ENCODE measurements around the gene GJC1. TPM values are rescaled to one million over a fixed set of nuclear protein-coding genes. Genes with fewer than 3 reads are reported as not detected.

Gene GJC1
- total RNA-seq, 6 experiments from 2014 or later, result 47.3 to 71.3 (median 59.3) TPM

GRCh38 chr17:44850612-44851011 is 20.5 kb upstream of the GJC1 start:
- no peaks in the 10 kb centered on the region for H3K9me3 Mint-ChIP-seq
- DNase-seq, result no peak
- no peaks in the 10 kb centered on the region for H3K4me1 Mint-ChIP-seq (ENCODE audit: low read depth)
- H3K36me3 Mint-ChIP-seq (ENCODE audit: low read depth), result peaks cover 39% of the 10 kb centered on the region
- H3K27me3 Mint-ChIP-seq (ENCODE audit: insufficient read depth), result peaks cover 4% of the 10 kb centered on the region
- no peak overlapping the region for H3K4me3 Mint-ChIP-seq
- TF ChIP-seq CTCF (IDR thresholded peaks at IDR 0.05), result no peak
- H3K27ac Mint-ChIP-seq, result no peak overlapping the region

DNA sequence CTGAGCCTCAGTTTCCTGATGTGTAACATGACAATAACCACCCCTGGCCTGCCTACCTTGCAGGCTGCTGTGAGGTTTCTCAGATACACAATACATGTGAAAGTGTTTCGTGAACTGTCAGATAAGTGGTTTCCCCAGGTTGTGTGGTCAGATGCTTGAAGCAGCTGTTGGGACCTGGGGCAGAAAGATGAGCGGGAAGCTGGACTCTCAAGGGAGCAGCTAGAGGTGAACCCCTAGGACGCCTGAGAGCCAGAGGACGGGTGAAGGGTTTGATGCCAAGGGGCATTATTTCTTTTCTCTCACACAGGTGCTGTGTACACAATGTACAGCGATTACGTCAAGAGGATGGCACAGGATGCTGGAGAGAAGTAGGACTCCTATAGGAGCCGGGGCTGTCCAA is 19.9 kb upstream of the GJC1 start:
- H3K36me3 Mint-ChIP-seq (ENCODE audit: low read depth), result peaks cover 39% of the 10 kb centered on the region
- no peak overlapping the region for H3K4me3 Mint-ChIP-seq
- no peaks in the 10 kb centered on the region for H3K4me1 Mint-ChIP-seq (ENCODE audit: low read depth)
- no peak for DNase-seq
- H3K9me3 Mint-ChIP-seq, result no peaks in the 10 kb centered on the region
- peaks cover 4% of the 10 kb centered on the region for H3K27me3 Mint-ChIP-seq (ENCODE audit: insufficient read depth)
- H3K27ac Mint-ChIP-seq, result no peak overlapping the region; the same call in 1 of the 2 replicates
- no peak for TF ChIP-seq CTCF (IDR thresholded peaks at IDR 0.05)

DNA sequence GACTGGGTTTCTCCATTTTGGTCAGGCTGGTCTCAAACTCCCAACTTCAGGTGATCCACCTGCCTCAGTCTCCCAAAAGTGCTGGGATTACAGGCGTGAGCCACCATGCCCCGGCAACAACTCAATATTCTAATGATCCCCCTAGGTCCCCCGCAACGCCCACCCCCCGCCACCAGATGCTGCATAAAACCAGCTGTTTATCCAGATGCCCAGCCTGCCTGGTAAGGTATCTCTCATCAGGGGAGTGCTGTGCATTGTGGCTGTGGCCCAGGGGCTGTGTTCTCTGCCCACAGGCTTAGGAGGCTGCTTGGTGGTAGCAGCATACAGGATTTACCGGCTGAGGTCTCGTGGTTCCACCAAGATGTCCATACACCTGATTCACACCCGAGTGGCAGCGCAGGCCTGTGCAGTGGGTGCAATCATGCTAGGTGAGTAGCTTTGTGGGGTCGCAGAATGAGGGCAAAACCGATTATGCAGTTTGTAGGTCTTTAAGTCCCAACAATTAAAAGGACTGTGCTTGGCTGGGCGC is 18.9 kb upstream of the GJC1 start:
- DNase-seq, result no peak
- Mint-ChIP-seq H3K4me3 (no peak overlapping the region), H3K9me3 (no peaks in the 10 kb centered on the region), H3K27ac (no peak overlapping the region), H3K4me1 (ENCODE audit: low read depth) (peaks cover 9% of the 10 kb centered on the region), H3K36me3 (ENCODE audit: low read depth) (peaks cover 29% of the 10 kb centered on the region), H3K27me3 (ENCODE audit: insufficient read depth) (peaks cover 4% of the 10 kb centered on the region)
- TF ChIP-seq CTCF (IDR thresholded peaks at IDR 0.05), result no peak

DNA sequence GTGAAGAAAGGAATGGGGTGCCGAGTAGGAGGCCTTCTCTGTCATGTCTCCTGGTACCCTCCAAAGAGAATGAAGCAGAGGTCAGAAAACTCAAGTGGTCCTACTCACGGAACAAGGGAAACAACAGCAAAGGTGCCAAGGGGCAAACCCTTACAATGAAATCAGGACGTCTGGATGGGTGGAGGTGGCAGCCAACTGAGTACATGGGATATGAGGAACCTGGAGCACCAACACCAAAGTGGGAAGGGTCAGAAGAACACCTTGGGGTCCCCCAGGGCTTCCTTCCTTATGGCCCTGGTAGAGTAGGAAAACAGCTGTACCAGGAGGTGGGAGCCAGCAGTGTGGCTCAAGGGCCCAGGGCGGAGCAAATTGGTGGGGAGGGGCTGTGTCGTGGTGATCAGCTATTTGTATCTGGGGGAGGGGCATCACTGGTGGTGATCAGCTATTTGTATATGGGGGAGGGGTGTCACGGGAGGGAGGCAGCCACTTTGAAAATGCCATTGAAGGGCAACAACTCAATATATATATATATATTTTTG is 18.2 kb upstream of the GJC1 start:
- H3K27me3 Mint-ChIP-seq (ENCODE audit: insufficient read depth), result peaks cover 4% of the 10 kb centered on the region
- peaks cover 22% of the 10 kb centered on the region for H3K36me3 Mint-ChIP-seq (ENCODE audit: low read depth)
- H3K9me3 Mint-ChIP-seq, result no peaks in the 10 kb centered on the region
- H3K4me1 Mint-ChIP-seq (ENCODE audit: low read depth), result peaks cover 9% of the 10 kb centered on the region
- no peak overlapping the region for H3K27ac Mint-ChIP-seq
- TF ChIP-seq CTCF (IDR thresholded peaks at IDR 0.05), result no peak
- no peak overlapping the region for H3K4me3 Mint-ChIP-seq
- no peak for DNase-seq

DNA sequence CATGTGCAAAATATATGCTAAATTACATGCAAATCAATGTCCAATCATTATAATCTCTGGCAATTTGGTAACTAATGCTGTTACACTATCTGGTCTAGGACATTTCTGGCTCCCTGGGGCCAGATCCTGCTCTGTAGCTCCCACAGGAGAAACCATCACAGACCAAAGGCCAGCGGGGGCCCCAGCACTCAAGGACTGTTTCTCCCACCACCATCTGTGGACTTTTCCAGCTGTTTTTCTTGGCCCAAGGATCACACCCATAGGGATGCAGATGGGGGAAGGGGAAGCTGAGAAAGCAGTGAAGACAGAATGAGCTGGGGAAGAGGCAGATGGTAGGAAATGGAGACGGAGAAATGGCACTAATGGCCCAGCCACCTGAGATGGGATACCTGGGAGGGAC is 17.5 kb upstream of the GJC1 start, which contains the start of gene HIGD1B:
HIGD1B (plus strand) TSS at position 298 of the 400 bp plus-strand sequence. CDS start 270 bp downstream, outside the sequence.
- Mint-ChIP-seq H3K27me3 (ENCODE audit: insufficient read depth) (peaks cover 4% of the 10 kb centered on the region), H3K36me3 (ENCODE audit: low read depth) (peaks cover 21% of the 10 kb centered on the region), H3K4me1 (ENCODE audit: low read depth) (peaks cover 15% of the 10 kb centered on the region), H3K9me3 (no peaks in the 10 kb centered on the region), H3K4me3 (no peak within 1 kb of the TSS), H3K27ac (no peak within 1 kb of the TSS)
- no peak for DNase-seq
- TF ChIP-seq CTCF (IDR thresholded peaks at IDR 0.05), result no peak

Data from HFFc6 (cell line).